ENCODE data around the gene KPNA3. TPM values are rescaled to one million over a fixed set of nuclear protein-coding genes. Genes with fewer than 3 reads are reported as not detected.
"Not testable (repeated sequence)": the region's sequence is repeated elsewhere in the genome, so short reads cannot be mapped to it uniquely, and the experiment has no call there.

The KPNA3 gene
- total RNA-seq, 1 experiment from 2014 or later, result 36.8 TPM

DNA sequence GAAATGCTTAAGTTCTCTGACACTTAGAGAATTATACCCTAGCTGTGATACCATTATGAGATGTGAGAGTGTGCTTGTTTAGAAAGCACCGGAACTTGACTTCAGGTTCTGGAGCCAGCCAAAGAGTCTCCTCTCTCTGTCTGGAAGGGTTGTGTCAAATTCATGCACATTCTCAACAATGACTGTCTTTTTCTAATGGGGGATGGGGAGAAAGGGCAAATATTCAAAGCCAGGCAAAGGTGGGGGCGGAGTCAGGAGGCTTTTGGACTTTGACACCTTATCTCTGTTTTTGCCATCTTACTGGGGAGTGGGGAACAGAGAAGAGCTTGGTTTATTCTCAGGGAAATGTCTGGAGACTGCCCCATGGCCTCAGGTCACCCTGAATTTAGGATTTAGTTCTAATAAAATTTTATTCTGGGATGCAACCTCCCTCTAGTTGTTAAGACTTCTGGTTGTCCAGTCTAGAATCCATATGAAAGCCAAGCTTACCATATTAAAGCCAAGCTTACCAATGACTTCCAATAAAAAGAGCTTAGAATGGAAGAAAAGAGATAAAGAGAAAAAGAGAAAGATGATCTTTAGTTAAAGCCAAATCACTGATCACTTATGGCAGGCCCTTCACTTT is 28.2 kb upstream of the KPNA3 start:
- H3K27ac ChIP-seq (ENCODE audit: low read length), result no peak overlapping the region
- no peaks in the 10 kb centered on the region for H3K4me1 ChIP-seq (ENCODE audit: control insufficient read depth, insufficient read depth, low read length)
- H3K36me3 ChIP-seq (ENCODE audit: control insufficient read depth, insufficient read depth, low read length), result no peaks in the 10 kb centered on the region
- ChIA-PET POLR2A (interaction anchor here (0.6 kb wide), 1 partner anchor 196 kb away, joined by 3 read pairs; no protein-coding TSS in a partner anchor), CTCF (no interaction called here)
- in situ Hi-C loops (cut with HindIII; ENCODE audit: low pct_unique_long_range_greater_than_20kb, low sequenced_read_pairs) (no loop called here), intact Hi-C loops (cut with micrococcal nuclease; ENCODE audit: unreplicated experiment) (no loop called here)
- no peaks in the 10 kb centered on the region for H3K9me3 ChIP-seq (ENCODE audit: control insufficient read depth, insufficient read depth, low read depth, low read length)
- H3K4me3 ChIP-seq (ENCODE audit: low read depth in 2 of 2, low read length in 2 of 2), result no peak overlapping the region
- DNase-seq (ENCODE audit: low read depth, low spot score) (no peak), ATAC-seq (no peak)
- BruUV-seq (replicated peaks), result no TSS peak
- TF ChIP-seq POLR2AphosphoS5 (IDR thresholded peaks at IDR 0.05; ENCODE audit: low read depth, low read length) (no peak), TCF7L2 (IDR thresholded peaks at IDR 0.05; ENCODE audit: low read depth, low read length) (no peak), SIN3A (IDR thresholded peaks at IDR 0.05; ENCODE audit: borderline replicate concordance, insufficient read depth, low read depth, low read length) (no peak)
- TF ChIP-seq, protein P1, sequence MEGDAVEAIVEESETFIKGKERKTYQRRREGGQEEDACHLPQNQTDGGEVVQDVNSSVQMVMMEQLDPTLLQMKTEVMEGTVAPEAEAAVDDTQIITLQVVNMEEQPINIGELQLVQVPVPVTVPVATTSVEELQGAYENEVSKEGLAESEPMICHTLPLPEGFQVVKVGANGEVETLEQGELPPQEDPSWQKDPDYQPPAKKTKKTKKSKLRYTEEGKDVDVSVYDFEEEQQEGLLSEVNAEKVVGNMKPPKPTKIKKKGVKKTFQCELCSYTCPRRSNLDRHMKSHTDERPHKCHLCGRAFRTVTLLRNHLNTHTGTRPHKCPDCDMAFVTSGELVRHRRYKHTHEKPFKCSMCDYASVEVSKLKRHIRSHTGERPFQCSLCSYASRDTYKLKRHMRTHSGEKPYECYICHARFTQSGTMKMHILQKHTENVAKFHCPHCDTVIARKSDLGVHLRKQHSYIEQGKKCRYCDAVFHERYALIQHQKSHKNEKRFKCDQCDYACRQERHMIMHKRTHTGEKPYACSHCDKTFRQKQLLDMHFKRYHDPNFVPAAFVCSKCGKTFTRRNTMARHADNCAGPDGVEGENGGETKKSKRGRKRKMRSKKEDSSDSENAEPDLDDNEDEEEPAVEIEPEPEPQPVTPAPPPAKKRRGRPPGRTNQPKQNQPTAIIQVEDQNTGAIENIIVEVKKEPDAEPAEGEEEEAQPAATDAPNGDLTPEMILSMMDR (IDR thresholded peaks at IDR 0.05), result no peak
- TF ChIP-seq, protein P2, sequence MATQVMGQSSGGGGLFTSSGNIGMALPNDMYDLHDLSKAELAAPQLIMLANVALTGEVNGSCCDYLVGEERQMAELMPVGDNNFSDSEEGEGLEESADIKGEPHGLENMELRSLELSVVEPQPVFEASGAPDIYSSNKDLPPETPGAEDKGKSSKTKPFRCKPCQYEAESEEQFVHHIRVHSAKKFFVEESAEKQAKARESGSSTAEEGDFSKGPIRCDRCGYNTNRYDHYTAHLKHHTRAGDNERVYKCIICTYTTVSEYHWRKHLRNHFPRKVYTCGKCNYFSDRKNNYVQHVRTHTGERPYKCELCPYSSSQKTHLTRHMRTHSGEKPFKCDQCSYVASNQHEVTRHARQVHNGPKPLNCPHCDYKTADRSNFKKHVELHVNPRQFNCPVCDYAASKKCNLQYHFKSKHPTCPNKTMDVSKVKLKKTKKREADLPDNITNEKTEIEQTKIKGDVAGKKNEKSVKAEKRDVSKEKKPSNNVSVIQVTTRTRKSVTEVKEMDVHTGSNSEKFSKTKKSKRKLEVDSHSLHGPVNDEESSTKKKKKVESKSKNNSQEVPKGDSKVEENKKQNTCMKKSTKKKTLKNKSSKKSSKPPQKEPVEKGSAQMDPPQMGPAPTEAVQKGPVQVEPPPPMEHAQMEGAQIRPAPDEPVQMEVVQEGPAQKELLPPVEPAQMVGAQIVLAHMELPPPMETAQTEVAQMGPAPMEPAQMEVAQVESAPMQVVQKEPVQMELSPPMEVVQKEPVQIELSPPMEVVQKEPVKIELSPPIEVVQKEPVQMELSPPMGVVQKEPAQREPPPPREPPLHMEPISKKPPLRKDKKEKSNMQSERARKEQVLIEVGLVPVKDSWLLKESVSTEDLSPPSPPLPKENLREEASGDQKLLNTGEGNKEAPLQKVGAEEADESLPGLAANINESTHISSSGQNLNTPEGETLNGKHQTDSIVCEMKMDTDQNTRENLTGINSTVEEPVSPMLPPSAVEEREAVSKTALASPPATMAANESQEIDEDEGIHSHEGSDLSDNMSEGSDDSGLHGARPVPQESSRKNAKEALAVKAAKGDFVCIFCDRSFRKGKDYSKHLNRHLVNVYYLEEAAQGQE (IDR thresholded peaks at IDR 0.05; ENCODE audit: insufficient read depth in 1 of 2, low read depth in 2 of 2, low read length in 1 of 2), result no peak
- no peaks in the 10 kb centered on the region for H3K27me3 ChIP-seq (ENCODE audit: control insufficient read depth, insufficient read depth, low read length)

DNA sequence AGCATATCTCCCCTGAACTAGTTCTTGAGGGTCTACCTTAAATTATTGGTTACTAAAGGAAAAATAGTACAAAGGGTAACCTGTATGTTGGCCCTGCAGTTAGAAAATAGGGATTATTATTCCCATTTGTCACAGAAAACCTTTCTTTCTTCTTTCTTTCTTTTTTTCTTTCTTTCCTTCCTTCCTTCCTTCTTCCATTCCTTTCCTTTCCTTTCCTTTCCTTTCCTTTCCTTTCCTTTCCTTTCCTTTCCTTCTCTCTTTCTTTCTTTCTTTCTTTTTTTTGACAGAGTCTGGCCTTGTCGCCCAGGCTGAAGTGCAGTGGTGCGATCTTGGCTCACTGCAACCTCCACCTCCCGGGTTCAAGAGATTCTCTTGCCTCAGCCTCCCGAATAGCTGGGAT is 23.6 kb upstream of the KPNA3 start:
- H3K4me1 ChIP-seq (ENCODE audit: control insufficient read depth, insufficient read depth, low read length); DNase-seq (ENCODE audit: low read depth, low spot score); H3K9me3 ChIP-seq (ENCODE audit: control insufficient read depth, insufficient read depth, low read depth, low read length); intact Hi-C loops (cut with micrococcal nuclease; ENCODE audit: unreplicated experiment); H3K27ac ChIP-seq (ENCODE audit: low read length); BruUV-seq (replicated peaks); H3K36me3 ChIP-seq (ENCODE audit: control insufficient read depth, insufficient read depth, low read length); in situ Hi-C loops (cut with HindIII; ENCODE audit: low pct_unique_long_range_greater_than_20kb, low sequenced_read_pairs); H3K4me3 ChIP-seq (ENCODE audit: low read depth in 2 of 2, low read length in 2 of 2); CTCF ChIA-PET; POLR2A ChIA-PET; H3K27me3 ChIP-seq (ENCODE audit: control insufficient read depth, insufficient read depth, low read length); ATAC-seq: not testable (repeated sequence)

DNA sequence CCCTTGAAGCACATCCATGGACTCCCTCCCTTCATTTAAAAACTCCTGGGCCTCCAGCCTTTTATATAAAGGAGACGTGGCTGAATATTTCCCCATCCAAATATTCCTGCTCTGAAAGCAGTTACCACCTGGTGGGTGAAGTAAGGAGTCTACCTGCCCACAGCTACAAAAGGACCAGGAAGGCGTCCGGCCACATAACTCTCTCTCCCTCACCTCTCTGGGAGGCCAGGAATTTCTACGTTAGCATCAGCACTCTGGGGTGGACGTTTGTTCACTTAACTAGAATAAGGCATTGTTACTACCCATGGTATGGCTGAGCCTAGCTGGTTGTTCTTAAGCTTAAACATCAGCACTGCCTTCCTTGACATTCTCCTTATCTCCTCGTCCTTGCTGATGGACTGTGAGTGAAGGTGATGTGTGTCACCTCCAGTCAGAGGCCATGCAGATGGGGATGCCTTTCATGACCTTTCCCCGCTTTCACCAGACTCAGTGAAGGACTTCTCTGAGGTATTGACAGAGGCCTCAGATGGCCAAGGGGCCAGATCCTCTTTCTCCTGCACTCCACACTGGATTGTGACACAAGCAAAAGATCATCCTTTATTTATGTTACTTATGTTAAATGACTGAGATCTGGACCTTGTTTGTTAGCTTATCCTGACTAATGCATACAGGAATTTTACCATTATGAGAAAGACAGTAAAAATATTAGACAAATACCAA is 22.2 kb upstream of the KPNA3 start:
- H3K4me1 ChIP-seq (ENCODE audit: control insufficient read depth, insufficient read depth, low read length), result no peaks in the 10 kb centered on the region
- TF ChIP-seq TCF7L2 (IDR thresholded peaks at IDR 0.05; ENCODE audit: low read depth, low read length) (no peak), POLR2AphosphoS5 (IDR thresholded peaks at IDR 0.05; ENCODE audit: low read depth, low read length) (no peak), SIN3A (IDR thresholded peaks at IDR 0.05; ENCODE audit: borderline replicate concordance, insufficient read depth, low read depth, low read length) (no peak)
- POLR2A ChIA-PET, result no interaction called here
- no peaks in the 10 kb centered on the region for H3K27me3 ChIP-seq (ENCODE audit: control insufficient read depth, insufficient read depth, low read length)
- CTCF ChIA-PET, result no interaction called here
- no peak for ATAC-seq
- H3K27ac ChIP-seq (ENCODE audit: low read length), result no peak overlapping the region
- no peak for DNase-seq (ENCODE audit: low read depth, low spot score)
- in situ Hi-C loops (cut with HindIII; ENCODE audit: low pct_unique_long_range_greater_than_20kb, low sequenced_read_pairs) (no loop called here), intact Hi-C loops (cut with micrococcal nuclease; ENCODE audit: unreplicated experiment) (no loop called here)
- H3K9me3 ChIP-seq (ENCODE audit: control insufficient read depth, insufficient read depth, low read depth, low read length), result no peaks in the 10 kb centered on the region
- no TSS peak for BruUV-seq (replicated peaks)
- no peaks in the 10 kb centered on the region for H3K36me3 ChIP-seq (ENCODE audit: control insufficient read depth, insufficient read depth, low read length)
- H3K4me3 ChIP-seq (ENCODE audit: low read depth in 2 of 2, low read length in 2 of 2), result no peak overlapping the region

All from Panc1 (cell line).